Measurements from ENCODE around the gene USP20. TPM values are rescaled to one million over a fixed set of nuclear protein-coding genes. Genes with fewer than 3 reads are reported as not detected.
A peak's percentile ranks its signal among the peaks of the same experiment; 100 is the strongest.

The USP20 gene
- total RNA-seq, 1 donor from 2014 or later, result 15.7 TPM

DNA sequence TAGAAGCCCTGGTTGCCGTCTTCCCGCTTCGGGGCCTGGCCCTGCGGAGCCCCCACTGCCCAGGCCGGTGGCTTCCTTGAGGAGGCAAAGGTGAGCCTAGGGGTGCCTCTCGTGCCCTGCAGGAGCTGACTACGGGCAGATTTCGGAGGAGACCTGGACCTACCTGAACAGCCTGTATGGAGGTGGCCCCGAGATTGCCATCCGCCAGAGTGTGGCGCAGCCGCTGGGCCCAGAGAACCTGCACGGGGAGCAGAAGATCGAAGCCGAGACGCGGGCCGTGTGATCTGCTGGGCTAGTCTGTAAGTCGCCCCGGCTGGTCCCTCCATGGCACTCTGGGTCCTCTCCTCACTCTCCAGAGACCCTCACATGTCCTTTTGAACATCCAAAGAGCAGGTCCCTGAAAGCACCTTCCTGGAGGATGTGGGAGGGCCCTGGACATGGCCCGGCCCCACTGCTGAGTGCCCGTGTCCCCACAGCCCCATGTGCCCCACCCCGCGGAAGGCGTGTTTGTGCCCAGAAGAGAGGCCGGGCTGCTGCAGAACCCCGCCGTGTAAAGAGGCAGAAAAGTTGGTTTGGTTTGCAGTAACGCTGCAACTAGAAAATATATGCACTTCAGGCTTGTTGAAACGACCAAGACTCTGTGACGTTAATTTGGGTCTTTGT lies 44.9 kb downstream of the USP20 start:
- Histone ChIP-seq H3K27me3 (ENCODE audit: control insufficient read depth, insufficient read depth, low read length) (no peaks in the 10 kb centered on the region), H3K4me3 (ENCODE audit: low read depth, low read length) (no peak overlapping the region), H3K36me3 (ENCODE audit: control insufficient read depth, insufficient read depth, low read length) (peaks cover 1% of the 10 kb centered on the region)
- TF ChIP-seq, protein P1, sequence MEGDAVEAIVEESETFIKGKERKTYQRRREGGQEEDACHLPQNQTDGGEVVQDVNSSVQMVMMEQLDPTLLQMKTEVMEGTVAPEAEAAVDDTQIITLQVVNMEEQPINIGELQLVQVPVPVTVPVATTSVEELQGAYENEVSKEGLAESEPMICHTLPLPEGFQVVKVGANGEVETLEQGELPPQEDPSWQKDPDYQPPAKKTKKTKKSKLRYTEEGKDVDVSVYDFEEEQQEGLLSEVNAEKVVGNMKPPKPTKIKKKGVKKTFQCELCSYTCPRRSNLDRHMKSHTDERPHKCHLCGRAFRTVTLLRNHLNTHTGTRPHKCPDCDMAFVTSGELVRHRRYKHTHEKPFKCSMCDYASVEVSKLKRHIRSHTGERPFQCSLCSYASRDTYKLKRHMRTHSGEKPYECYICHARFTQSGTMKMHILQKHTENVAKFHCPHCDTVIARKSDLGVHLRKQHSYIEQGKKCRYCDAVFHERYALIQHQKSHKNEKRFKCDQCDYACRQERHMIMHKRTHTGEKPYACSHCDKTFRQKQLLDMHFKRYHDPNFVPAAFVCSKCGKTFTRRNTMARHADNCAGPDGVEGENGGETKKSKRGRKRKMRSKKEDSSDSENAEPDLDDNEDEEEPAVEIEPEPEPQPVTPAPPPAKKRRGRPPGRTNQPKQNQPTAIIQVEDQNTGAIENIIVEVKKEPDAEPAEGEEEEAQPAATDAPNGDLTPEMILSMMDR (IDR thresholded peaks at IDR 0.05; ENCODE audit: insufficient read depth, low read length, poor library complexity, severe bottlenecking), result no peak
- no peak for DNase-seq (ENCODE audit: low read depth)

DNA sequence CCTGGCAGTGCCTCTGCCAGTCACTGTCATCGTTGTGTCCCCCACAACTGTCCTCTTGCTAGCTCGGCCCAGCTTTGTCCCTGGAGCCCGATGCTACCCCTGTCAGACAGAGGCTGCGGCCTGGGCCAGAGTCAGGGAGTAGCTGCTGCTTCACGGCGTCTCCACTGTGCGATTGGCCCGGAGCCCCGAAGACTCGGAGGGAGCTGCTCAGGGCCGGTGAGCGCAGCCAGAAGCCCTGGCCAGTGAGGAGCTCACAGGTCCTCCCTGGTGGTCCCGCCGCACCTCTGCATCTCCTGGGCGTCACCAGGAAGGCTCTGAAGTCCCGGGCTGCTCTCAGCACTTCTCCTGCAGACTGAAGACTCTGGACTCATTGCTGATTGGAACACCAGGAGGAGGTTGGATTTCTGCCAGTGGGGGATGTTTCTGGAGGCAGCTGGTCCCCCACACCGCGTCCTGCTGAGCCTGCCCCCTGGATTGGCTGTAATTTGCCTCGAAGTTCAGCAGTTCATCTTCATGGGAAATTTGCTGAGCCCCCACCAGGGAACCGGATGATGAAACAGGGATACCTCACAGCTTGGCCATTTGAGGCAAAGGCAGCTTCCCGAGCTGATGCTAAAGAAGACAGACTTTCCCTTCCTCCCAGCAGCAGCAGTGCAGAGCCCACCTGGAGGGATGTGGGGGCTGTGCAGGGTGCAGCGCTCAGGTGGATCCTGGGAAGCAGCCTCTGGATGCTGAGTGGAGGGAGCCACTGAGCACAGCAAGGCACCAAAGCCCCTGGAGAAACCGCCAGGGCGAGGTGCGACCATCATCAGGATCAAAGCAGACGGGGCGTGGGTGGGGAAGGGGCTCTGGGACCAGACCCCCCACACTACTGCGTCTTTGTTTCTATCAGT lies 45.6 kb downstream of the USP20 start:
- DNase-seq (ENCODE audit: low read depth), result no peak
- H3K27me3 ChIP-seq (ENCODE audit: control insufficient read depth, insufficient read depth, low read length), result no peaks in the 10 kb centered on the region
- TF ChIP-seq, protein P1 (IDR thresholded peaks at IDR 0.05; ENCODE audit: insufficient read depth, low read length, poor library complexity, severe bottlenecking), result no peak
- H3K36me3 ChIP-seq (ENCODE audit: control insufficient read depth, insufficient read depth, low read length), result no peaks in the 10 kb centered on the region
- H3K4me3 ChIP-seq (ENCODE audit: low read depth, low read length), result no peak overlapping the region

DNA sequence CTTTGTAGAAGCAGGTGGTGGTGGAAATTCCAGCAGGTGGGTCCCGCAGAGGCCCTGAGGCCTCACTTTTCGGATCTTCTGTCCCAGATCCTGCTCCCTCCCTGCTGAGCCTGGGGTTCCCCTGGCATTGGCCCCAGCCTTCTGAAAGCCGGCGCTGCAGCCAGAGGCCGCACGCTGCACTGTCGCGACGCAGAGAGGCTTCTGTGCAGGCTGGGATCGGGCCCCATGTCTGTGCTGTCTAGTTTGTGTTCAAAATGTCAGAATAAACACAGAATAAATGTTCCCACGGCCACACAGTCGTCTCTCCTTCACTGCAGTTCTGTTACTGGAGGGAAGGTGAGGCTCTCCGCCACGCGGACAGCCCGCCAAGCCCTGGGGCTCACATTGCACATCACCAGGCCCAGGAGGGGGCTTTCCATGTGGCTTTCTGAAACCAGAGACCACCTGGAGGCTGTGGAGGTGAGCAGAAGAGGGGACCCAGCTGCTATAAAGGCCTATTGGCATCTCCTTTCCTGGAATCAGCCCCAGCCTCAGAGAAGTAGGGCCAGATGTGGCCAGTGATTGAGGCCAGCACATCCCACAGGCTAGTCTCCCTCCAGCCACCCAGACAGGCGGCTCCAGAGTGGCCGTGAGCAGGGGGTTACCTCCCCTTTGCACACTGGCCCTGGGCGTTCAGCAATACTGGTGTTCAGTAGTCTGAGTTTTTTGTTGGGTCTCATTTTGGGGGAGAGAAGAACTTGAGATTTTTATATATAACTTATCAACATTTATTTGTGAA lies 46.5 kb downstream of the USP20 start:
- Histone ChIP-seq H3K4me3 (ENCODE audit: low read depth, low read length) (no peak overlapping the region), H3K36me3 (ENCODE audit: control insufficient read depth, insufficient read depth, low read length) (no peaks in the 10 kb centered on the region), H3K27me3 (ENCODE audit: control insufficient read depth, insufficient read depth, low read length) (no peaks in the 10 kb centered on the region)
- DNase-seq (ENCODE audit: low read depth), result no peak
- TF ChIP-seq, protein P1 (IDR thresholded peaks at IDR 0.05; ENCODE audit: insufficient read depth, low read length, poor library complexity, severe bottlenecking), result no peak

DNA sequence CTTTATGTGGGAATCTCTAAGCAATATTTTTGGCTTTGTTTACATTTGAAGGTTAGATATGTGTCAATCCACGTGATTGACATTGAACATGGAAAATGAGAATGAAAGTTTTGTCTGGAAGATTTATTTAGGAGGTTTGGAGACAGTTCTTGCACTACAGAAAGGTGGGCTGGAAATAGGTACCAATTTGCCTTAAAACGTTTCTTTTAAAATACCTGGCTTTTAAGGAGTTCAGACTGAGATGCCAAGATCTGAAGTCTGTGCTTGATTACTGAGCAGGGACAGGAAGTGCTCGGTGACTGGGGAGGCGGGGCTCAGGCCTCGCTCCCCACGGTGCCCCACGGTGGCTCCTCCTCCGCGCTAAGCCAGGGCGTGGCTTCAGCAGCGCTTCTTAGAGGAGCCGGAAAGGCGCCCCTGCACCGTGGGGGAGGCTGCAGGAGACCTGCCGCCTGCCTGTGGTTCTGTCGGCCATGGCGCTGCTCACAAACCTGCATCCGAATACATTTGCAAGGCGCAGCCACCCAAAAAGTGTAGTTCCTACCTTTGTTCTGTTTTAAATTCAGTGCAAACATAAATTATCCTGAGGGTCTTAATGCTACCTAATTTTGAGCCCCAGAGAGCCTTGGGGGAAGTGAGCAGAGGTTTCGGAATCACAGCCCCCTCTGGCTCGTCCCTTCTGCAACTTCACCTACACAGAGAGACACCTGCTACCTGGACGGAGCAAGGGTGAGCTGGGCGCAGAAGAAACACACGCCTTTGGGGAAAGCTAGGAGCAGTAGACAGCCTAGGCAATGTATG lies 49.2 kb downstream of the USP20 start:
- DNase-seq (ENCODE audit: low read depth), result peak; percentile 47
- Histone ChIP-seq H3K36me3 (ENCODE audit: control insufficient read depth, insufficient read depth, low read length) (no peaks in the 10 kb centered on the region), H3K27me3 (ENCODE audit: control insufficient read depth, insufficient read depth, low read length) (no peaks in the 10 kb centered on the region), H3K4me3 (ENCODE audit: low read depth, low read length) (peak overlapping the region; percentile 6)
- TF ChIP-seq, protein P1 (IDR thresholded peaks at IDR 0.05; ENCODE audit: insufficient read depth, low read length, poor library complexity, severe bottlenecking), result no peak

DNA sequence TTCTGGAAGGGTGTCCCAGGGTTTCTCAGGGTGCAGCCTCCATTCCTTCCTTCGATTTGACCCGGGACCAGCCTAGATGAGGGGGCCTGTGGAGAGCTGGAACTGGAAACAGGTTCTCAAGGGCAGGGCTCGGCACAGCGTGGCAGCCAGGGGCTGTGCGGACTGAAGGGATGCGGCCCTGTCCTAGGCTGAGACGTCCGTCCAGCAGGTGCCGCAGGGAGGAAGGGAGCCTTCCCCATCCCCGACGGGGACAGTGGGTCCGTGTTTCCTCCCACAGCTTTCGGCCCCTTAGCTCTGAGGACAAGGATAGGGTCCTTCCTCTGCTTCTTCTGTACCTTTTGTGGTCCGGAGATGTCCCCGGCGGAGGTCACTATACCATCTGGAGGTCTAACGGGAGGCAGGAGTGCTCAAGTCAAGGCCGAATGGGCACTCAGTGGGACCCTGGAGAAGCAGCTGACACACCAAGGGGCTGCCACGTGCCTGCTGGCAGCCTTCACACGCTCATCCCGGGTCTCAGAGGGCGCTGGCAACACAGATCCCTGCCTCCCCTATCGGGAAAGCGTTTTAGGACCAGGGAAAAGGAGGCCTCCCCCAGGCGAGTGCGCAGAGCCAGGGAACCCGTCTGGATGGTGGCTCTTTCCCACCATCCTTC lies 49.9 kb downstream of the USP20 start:
- DNase-seq (ENCODE audit: low read depth), result no peak
- H3K36me3 ChIP-seq (ENCODE audit: control insufficient read depth, insufficient read depth, low read length), result no peaks in the 10 kb centered on the region
- TF ChIP-seq, protein P1 (IDR thresholded peaks at IDR 0.05; ENCODE audit: insufficient read depth, low read length, poor library complexity, severe bottlenecking), result no peak
- H3K4me3 ChIP-seq (ENCODE audit: low read depth, low read length), result no peak overlapping the region
- H3K27me3 ChIP-seq (ENCODE audit: control insufficient read depth, insufficient read depth, low read length), result no peaks in the 10 kb centered on the region

Data from kidney epithelial cell (primary cell).